ENCODE data around the gene NOXA1.
"Not testable (repeated sequence)": the region's sequence is repeated elsewhere in the genome, so short reads cannot be mapped to it uniquely, and the experiment has no call there.

Gene NOXA1

DNA sequence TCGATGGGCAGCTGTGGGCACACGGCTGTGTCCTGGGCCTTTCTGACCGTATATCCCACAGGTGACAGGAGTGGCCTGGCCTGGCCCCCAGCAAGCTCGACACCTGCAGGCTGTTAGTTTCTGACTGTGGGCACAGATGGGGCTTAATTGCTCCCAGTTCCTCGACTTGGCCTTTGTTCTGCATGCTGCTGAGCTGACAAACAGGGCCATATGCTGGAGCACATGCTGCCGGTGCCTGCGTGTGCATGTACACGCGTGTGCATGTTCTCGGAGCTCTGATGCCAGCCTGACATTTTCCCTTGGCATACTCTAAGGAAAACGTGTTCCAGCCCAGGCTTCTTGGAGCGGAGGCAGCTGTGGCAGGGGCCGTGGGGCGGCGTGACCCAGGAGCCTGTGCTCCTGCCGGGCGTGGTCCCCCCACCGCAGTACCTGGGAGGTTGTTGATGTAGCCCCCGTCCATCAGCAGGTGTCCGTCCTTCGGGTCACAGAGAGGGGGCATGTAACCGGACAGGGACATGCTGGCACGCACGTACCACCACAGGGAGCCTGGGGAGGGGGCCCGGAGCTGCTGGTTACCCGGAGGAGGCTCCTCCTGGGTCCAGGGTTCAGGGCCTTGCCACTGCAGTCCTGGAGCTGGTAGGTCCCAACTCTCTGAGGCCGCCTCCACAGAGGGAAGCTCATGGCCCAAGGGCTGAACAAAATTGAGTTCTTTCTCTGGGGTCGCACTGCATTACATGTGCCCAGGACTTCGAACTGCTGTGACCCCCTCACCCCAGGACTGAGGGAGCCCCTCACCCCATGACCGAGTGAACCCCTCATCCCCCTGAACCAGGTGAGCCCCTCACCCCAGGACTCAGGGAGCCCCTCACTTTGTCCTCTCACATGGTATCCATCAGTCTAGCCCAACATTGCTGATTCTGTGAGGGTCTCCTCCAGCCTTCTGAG lies 40.1 kb downstream of the NOXA1 start:
- no peak for DNase-seq

GRCh38 chr9:137463931-137464290 lies 40.7 kb downstream of the NOXA1 start:
- no peak for DNase-seq

DNA sequence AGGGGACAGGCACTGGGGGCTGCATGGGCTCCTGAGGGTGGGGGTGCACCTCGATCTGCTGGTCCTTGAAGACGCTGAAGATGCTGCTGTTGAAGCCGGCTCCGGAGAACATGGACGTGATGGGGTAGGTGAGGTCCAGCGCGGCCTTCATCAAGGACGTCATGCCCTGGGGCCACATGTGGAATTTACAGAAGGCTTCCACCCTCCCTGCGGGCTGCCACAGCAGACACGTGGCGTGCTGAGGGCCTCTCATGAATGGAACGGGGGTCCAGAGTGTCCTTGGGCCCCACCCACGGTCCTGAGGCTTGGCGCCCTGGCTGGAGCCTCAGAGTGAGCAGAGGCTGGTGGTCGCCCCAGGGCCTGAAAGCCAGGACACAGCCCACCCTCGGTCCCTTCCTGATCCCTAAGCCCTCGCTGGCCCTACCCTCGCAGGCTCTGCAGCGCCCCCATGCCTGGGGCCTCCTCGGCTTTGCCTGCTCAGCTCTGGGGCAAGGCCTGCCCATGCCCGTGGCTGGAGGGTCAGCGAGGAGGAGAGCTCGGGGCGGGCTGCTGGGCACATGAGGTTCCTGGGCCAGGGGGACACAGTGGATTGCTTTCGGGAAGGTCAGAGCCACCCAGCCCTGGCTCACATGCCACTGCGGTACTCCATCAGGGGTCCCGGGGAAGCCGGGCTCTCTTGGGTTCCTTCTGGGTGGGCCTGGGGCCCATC lies 41.3 kb downstream of the NOXA1 start:
- no peak for DNase-seq

GRCh38 chr9:137465000-137465719 lies 42.0 kb downstream of the NOXA1 start:
- DNase-seq = no peak

GRCh38 chr9:137465720-137466388 lies 42.7 kb downstream of the NOXA1 start:
- DNase-seq = no peak

- not testable (repeated sequence) for DNase-seq
Measured at GRCh38 chr9:137466389-137467085, 43.3 kb downstream of the NOXA1 start.

GRCh38 chr9:137467161-137467581 lies 44.0 kb downstream of the NOXA1 start:
- DNase-seq = no peak

- DNase-seq = no peak
Measured at GRCh38 chr9:137467896-137468295, 44.7 kb downstream of the NOXA1 start.

DNA sequence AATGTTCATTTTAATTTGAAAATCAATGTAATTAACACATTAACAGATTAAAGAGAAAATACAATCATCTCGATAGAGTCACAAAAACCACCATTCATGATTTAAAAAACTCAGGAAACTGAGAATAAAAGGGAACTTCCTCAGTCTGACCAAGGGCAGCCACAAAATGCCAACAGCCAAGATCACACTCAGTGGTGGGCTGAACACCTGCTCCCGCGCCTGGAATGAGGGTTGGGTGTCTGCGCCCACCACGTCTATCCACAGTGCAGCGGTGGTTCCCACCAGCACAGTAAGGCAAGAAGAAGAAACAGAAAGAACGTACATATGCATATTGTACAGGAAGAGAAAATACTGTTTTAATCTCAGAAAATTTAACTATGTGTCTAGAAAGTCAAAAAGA lies 47.6 kb downstream of the NOXA1 start:
- DNase-seq = no peak

DNA sequence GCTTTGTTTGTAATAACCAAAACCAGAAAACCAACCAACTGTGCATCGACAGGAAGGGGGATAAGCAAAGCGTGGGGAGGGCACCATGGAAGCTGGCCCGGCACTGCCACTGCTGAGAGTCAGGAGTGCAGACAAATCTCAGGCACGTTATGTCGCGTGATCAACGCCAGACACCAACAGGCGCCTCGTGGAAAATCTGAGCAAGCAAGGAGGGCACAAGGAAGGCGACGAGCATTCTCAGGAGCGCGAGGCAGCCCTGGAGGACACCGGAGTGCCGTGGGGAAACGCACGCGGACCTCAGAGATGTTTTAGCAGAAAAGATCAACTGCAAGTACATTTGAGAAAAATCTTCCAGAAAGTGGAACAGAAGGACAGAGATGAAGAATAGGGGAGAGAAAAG lies 51.1 kb downstream of the NOXA1 start:
- DNase-seq = no peak

- DNase-seq = no peak
Measured at GRCh38 chr9:137475666-137476065, 52.5 kb downstream of the NOXA1 start.

DNA sequence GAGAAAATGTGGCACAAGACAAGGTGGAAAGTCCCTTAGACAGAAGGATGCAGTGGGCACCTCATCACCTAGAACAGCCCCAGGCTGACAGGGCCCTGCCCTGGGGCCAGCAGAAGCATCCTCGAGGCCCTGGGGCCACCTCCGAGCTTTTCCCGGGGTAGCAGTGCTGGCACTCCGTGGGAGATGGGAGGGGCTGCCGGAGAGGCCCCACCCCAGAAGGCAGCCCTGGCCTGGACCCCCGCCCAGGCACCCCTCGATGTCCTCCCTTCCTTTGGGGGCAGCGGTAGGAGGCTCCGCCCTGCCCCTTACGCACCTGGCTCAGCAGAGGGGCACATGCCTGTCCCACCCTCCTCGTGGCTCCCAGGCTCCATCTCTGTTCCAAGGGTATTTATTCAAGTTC lies 53.7 kb downstream of the NOXA1 start:
- DNase-seq = no peak

- no peak for DNase-seq
Measured at GRCh38 chr9:137477778-137478612, 54.8 kb downstream of the NOXA1 start.

- no peak for DNase-seq
Measured at GRCh38 chr9:137478613-137478961, 55.4 kb downstream of the NOXA1 start.

GRCh38 chr9:137478962-137479861 lies 56.0 kb downstream of the NOXA1 start:
- peak in 11 of 51 donors; percentile 20 to 60 (median 42) for DNase-seq

GRCh38 chr9:137479892-137480685 lies 56.9 kb downstream of the NOXA1 start:
- no peak for DNase-seq

- DNase-seq = no peak
Measured at GRCh38 chr9:137480686-137481683, 57.8 kb downstream of the NOXA1 start.
